Osteoblast (primary cell): Measurements from ENCODE around the gene PTOV1. TPM values are rescaled to one million over a fixed set of nuclear protein-coding genes. Genes with fewer than 3 reads are reported as not detected.

Experiments
- DNase-seq: peaks from one replicate; pipeline ENCODE4 v3.0.0; 2011; ENCODE audit warnings: low spot score, mixed read lengths; ENCODE audit not compliant: insufficient read length; ENCODE audit errors: missing footprints
- H2AFZ ChIP-seq: 2 replicates; pipeline ENCODE4 v1.6.0; 2011; ENCODE audit warnings: mild to moderate bottlenecking, low read length
- H3K27ac ChIP-seq: 2 replicates; pipeline ENCODE4 v1.5.1; 2011; ENCODE audit warnings: mild to moderate bottlenecking, low read depth, low read length, moderate library complexity
- H3K27me3 ChIP-seq: 2 replicates; pipeline ENCODE4 v1.6.0; 2012; ENCODE audit warnings: mild to moderate bottlenecking, control low read depth, inconsistent platforms, low read length, moderate library complexity; ENCODE audit not compliant: insufficient read depth
- H3K36me3 ChIP-seq: 2 replicates; pipeline ENCODE4 v1.5.1; 2011; ENCODE audit warnings: mild to moderate bottlenecking, low read length, control low read depth, moderate library complexity; ENCODE audit not compliant: insufficient read depth
- H3K4me1 ChIP-seq: 2 replicates; pipeline ENCODE4 v1.5.1; 2011; ENCODE audit warnings: mild to moderate bottlenecking, low read length, control low read depth, moderate library complexity; ENCODE audit not compliant: insufficient read depth
- H3K4me2 ChIP-seq: 2 replicates; pipeline ENCODE4 v1.6.0; 2011; ENCODE audit warnings: mild to moderate bottlenecking, low read length; ENCODE audit not compliant: insufficient read depth
- H3K4me3 ChIP-seq: fragments of 200-600 bp; sonication (generic); 3 replicates; pipeline ENCODE4 v1.5.1; 2012; ENCODE audit warnings: mild to moderate bottlenecking, low read length, inconsistent platforms; ENCODE audit not compliant: insufficient read depth
- H3K79me2 ChIP-seq: 2 replicates; pipeline ENCODE4 v1.6.0; 2012; ENCODE audit warnings: mild to moderate bottlenecking, low read length, control low read depth, inconsistent platforms; ENCODE audit not compliant: insufficient read depth
- H3K9me3 ChIP-seq: 2 replicates; pipeline ENCODE4 v1.5.1; 2011; ENCODE audit warnings: low read depth, low read length, control low read depth
- H4K20me1 ChIP-seq: 2 replicates; pipeline ENCODE4 v1.6.0; 2012; ENCODE audit warnings: mild to moderate bottlenecking, low read length, control low read depth; ENCODE audit not compliant: insufficient read depth
- total RNA-seq: library from RNA; depleted of rRNA; stranded (reverse); fragments of >200 nt; gene quantifications from 2 replicates; pipeline ENCODE4 v1.2.3, GENCODE V29; 2012
- TF ChIP-seq, protein P1 (sequence below): IDR thresholded peaks from 2 replicates; pipeline ENCODE4 v1.5.1; 2011; ENCODE audit warnings: mild to moderate bottlenecking, low read depth, low read length, moderate library complexity; ENCODE audit errors: extremely low read depth

The PTOV1 gene
- total RNA-seq, 1 donor: 39.4 TPM

DNA sequence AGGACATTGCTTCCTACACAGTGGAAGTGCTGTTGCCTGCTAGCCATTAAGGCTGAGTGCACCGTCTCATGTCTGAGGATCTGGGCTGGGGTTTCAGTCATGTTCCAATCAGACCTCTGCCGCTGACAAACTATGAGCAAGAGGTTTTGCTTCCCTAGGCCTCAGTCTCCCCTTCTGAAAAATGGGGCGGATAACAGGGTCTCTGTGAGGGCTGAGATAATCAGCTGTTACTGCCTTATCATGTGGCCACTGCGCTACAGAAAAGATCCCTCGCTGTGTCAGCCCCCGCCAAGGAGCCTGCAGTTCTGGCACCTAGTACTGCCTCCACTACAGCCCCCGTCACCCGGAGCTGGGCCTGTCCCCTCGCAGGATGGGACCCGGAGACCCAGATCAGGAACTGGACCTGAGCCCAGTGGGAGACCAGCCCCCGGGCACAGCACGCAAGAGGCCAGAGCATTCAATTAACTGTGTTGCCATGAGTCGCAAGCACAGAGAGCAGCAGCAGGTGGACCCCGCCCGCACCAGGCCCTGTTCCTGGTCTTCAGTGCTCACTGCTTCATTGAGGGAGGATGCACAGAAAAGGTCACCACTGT lies 19.4 kb downstream of the PTOV1 start:
- peaks cover 13% of the 10 kb centered on the region for H3K36me3 ChIP-seq
- H3K79me2 ChIP-seq: peaks cover 60% of the 10 kb centered on the region
- peak overlapping the region; percentile 74 for H3K4me3 ChIP-seq
- TF ChIP-seq, protein P1, sequence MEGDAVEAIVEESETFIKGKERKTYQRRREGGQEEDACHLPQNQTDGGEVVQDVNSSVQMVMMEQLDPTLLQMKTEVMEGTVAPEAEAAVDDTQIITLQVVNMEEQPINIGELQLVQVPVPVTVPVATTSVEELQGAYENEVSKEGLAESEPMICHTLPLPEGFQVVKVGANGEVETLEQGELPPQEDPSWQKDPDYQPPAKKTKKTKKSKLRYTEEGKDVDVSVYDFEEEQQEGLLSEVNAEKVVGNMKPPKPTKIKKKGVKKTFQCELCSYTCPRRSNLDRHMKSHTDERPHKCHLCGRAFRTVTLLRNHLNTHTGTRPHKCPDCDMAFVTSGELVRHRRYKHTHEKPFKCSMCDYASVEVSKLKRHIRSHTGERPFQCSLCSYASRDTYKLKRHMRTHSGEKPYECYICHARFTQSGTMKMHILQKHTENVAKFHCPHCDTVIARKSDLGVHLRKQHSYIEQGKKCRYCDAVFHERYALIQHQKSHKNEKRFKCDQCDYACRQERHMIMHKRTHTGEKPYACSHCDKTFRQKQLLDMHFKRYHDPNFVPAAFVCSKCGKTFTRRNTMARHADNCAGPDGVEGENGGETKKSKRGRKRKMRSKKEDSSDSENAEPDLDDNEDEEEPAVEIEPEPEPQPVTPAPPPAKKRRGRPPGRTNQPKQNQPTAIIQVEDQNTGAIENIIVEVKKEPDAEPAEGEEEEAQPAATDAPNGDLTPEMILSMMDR: no peak
- peak overlapping the region; percentile 50 for H2AFZ ChIP-seq
- H4K20me1 ChIP-seq: peaks cover 7% of the 10 kb centered on the region
- H3K9me3 ChIP-seq: no peaks in the 10 kb centered on the region
- no peak for DNase-seq
- peak overlapping the region; percentile 87 for H3K4me2 ChIP-seq
- peak overlapping the region; percentile 59 for H3K27ac ChIP-seq
- H3K27me3 ChIP-seq: no peaks in the 10 kb centered on the region
- H3K4me1 ChIP-seq: peaks cover 39% of the 10 kb centered on the region

DNA sequence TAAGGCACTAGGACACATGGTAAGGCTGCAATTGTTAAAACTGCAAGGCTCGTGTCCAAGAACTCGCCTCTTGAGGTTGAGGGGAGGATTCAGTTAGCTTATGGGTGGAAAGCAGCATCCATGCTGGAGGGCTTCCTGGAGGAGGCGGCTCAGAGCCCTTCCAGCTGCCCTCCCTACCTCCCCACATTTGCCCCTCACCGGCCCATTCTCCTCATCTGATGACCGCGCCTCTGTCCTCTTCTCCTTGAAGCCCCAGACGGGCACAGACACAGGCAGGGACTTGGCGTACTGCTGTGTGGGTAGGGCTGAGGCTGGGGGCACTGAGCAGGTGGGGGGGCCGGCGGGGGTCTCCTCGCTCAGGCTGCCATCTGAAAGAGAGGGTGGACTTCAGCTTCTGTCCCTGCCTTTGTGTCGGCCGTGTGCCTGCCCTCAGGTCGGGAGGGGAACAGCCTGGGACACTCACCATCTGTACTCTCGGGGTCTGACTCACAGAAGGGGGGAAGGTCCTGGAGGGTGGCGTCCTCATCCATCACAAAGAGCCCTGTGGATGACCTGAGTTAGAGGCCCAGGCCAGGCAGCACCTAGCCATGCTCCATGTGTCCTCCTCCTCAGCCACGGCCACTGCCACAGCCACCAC lies 20.5 kb downstream of the PTOV1 start:
- H3K4me1 ChIP-seq: peaks cover 36% of the 10 kb centered on the region
- H3K27me3 ChIP-seq: no peaks in the 10 kb centered on the region
- peaks cover 13% of the 10 kb centered on the region for H3K36me3 ChIP-seq
- H2AFZ ChIP-seq: no peak overlapping the region
- TF ChIP-seq, protein P1: no peak
- DNase-seq: no peak
- H3K9me3 ChIP-seq: no peaks in the 10 kb centered on the region
- H3K79me2 ChIP-seq: peaks cover 61% of the 10 kb centered on the region
- H3K4me2 ChIP-seq: no peak overlapping the region
- peaks cover 2% of the 10 kb centered on the region for H4K20me1 ChIP-seq
- H3K4me3 ChIP-seq: no peak overlapping the region
- no peak overlapping the region for H3K27ac ChIP-seq

DNA sequence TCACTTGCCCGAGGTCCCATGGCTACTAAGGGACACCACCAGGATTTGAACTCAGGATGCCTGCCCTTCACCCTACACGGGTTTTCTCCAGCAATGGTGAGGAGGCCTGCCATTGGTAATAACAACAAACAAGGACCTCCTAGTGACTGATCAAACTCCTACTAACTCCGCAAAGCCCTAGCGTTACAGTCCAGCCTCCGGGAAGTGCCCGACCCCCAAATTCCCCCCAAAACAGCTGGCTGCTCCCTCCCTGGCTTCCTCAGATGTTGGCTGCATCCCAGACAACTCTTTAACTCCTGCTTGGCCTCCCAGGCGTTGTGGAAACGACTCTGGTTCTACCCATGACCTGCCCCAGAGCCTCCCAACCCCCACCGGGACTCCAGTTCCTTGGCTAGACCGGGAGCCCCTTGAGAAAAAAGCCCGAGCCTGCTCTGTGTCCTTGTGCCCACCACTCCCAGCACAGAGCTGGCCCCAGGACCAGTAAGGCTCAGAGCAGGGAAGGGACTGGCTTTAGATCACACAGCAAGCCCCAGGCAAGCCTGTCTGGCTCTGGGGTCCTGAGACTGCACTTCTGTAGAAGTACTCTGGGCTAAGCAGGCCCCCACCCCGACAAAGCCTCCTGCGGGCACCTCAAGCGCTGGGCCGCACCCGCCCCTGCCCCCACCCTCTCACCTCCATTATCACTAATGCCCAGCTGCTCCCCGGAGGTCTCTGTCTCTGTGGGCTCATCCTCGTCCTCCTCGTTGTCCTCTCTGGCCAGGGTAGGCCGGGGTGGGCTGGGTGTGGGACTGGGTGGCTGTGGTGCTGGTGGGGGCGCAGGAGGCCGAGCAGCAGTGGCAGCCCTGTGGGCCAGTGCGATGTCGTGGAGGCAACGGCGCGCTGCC lies 21.5 kb downstream of the PTOV1 start:
- Histone ChIP-seq H3K4me1 (peaks cover 32% of the 10 kb centered on the region), H3K36me3 (peaks cover 13% of the 10 kb centered on the region), H2AFZ (no peak overlapping the region), H3K9me3 (no peaks in the 10 kb centered on the region), H3K79me2 (peaks cover 56% of the 10 kb centered on the region), H3K27me3 (no peaks in the 10 kb centered on the region), H3K4me3 (no peak overlapping the region), H3K27ac (no peak overlapping the region), H3K4me2 (no peak overlapping the region), H4K20me1 (no peaks in the 10 kb centered on the region)
- DNase-seq: no peak
- TF ChIP-seq, protein P1: no peak

DNA sequence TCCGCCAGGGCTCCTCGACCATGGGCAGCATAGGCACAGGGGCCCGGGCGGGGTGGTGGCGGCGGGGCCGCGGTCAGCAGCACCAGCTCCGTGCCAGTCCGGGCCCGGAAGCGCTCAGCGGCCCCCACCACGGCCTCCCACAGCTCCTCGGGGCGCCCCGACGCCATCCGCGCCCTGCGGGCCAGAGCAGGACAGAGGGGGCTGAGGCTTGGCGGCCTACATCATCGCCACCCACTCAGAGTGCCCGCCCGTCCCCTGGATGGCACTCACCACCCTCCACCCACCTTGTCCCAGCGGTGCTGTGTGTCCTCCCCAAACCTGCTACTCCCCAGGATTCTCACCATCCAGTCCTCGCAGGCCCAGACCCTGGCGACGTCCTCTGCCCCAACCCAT lies 22.2 kb downstream of the PTOV1 start:
- Histone ChIP-seq H3K4me2 (no peak overlapping the region), H3K79me2 (peaks cover 58% of the 10 kb centered on the region), H3K4me3 (no peak overlapping the region), H2AFZ (no peak overlapping the region), H3K27me3 (no peaks in the 10 kb centered on the region), H3K9me3 (no peaks in the 10 kb centered on the region), H3K27ac (no peak overlapping the region), H4K20me1 (no peaks in the 10 kb centered on the region), H3K36me3 (peaks cover 13% of the 10 kb centered on the region), H3K4me1 (peaks cover 30% of the 10 kb centered on the region)
- TF ChIP-seq, protein P1: no peak
- no peak for DNase-seq
